ENCODE measurements around the gene FUCA2.
"Not testable (repeated sequence)": the region's sequence is repeated elsewhere in the genome, so short reads cannot be mapped to it uniquely, and the experiment has no call there.

Gene FUCA2

DNA sequence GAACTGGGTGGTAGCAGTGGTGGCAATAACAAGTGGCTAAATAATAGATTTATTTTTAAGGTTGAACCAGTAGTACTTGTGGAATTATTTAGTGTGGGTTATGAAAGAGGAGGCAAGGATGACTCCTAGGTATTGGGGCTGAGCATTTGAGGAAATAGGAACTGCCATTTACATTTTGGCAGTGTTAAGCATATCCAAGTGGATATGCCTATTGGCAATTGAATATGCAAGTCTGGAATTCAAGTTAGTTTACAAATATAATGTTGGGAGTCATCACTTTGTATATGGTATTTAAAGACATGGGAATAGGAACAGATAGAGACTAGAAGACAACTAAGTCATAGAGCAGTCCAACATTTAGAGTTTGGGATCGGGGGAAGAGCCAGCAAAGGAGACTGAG lies 35.0 kb downstream of the FUCA2 start:
- TF ChIP-seq ZFP30 (CRISPR knock-in tag; IDR thresholded peaks at IDR 0.05) (no peak), BACH2 (CRISPR knock-in tag; IDR thresholded peaks at IDR 0.05; ENCODE audit: borderline replicate concordance) (no peak), TCF4 (CRISPR knock-in tag; IDR thresholded peaks at IDR 0.05; ENCODE audit: borderline replicate concordance) (no peak), ZNF8 (CRISPR knock-in tag; IDR thresholded peaks at IDR 0.05) (no peak), ESRRG (CRISPR knock-in tag; IDR thresholded peaks at IDR 0.05) (no peak), CSDC2 (CRISPR knock-in tag; IDR thresholded peaks at IDR 0.05) (no peak)
- TF ChIP-seq, protein P1, sequence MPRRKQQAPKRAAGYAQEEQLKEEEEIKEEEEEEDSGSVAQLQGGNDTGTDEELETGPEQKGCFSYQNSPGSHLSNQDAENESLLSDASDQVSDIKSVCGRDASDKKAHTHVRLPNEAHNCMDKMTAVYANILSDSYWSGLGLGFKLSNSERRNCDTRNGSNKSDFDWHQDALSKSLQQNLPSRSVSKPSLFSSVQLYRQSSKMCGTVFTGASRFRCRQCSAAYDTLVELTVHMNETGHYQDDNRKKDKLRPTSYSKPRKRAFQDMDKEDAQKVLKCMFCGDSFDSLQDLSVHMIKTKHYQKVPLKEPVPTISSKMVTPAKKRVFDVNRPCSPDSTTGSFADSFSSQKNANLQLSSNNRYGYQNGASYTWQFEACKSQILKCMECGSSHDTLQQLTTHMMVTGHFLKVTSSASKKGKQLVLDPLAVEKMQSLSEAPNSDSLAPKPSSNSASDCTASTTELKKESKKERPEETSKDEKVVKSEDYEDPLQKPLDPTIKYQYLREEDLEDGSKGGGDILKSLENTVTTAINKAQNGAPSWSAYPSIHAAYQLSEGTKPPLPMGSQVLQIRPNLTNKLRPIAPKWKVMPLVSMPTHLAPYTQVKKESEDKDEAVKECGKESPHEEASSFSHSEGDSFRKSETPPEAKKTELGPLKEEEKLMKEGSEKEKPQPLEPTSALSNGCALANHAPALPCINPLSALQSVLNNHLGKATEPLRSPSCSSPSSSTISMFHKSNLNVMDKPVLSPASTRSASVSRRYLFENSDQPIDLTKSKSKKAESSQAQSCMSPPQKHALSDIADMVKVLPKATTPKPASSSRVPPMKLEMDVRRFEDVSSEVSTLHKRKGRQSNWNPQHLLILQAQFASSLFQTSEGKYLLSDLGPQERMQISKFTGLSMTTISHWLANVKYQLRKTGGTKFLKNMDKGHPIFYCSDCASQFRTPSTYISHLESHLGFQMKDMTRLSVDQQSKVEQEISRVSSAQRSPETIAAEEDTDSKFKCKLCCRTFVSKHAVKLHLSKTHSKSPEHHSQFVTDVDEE (CRISPR knock-in tag; IDR thresholded peaks at IDR 0.05) = no peak
- TF ChIP-seq, protein P2, sequence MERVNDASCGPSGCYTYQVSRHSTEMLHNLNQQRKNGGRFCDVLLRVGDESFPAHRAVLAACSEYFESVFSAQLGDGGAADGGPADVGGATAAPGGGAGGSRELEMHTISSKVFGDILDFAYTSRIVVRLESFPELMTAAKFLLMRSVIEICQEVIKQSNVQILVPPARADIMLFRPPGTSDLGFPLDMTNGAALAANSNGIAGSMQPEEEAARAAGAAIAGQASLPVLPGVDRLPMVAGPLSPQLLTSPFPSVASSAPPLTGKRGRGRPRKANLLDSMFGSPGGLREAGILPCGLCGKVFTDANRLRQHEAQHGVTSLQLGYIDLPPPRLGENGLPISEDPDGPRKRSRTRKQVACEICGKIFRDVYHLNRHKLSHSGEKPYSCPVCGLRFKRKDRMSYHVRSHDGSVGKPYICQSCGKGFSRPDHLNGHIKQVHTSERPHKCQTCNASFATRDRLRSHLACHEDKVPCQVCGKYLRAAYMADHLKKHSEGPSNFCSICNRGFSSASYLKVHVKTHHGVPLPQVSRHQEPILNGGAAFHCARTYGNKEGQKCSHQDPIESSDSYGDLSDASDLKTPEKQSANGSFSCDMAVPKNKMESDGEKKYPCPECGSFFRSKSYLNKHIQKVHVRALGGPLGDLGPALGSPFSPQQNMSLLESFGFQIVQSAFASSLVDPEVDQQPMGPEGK (CRISPR knock-in tag; IDR thresholded peaks at IDR 0.05; ENCODE audit: borderline replicate concordance) = no peak
- ATAC-seq = no peak

DNA sequence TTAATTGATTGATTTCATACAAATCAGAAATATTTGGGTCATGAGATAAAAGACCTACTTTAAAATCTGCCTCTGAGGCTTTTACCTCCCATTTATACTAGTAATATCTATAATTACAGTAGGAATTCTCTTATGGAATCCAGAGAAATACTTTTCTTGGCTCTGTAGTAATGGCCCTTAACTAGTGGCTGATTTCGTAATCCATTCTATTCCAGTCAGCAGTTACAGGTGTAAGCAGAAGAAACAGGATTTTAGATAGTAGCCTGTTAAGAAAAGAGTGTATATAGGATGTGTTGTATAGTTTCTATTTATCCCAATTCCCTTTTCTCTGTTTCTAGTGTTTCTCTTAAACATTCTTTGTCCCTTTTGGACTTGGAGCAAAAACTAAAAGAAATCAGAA lies 39.7 kb downstream of the FUCA2 start:
- ATAC-seq = no peak
- TF ChIP-seq CSDC2 (CRISPR knock-in tag; IDR thresholded peaks at IDR 0.05) (no peak), SNAI2 (CRISPR knock-in tag; IDR thresholded peaks at IDR 0.05) (no peak)

DNA sequence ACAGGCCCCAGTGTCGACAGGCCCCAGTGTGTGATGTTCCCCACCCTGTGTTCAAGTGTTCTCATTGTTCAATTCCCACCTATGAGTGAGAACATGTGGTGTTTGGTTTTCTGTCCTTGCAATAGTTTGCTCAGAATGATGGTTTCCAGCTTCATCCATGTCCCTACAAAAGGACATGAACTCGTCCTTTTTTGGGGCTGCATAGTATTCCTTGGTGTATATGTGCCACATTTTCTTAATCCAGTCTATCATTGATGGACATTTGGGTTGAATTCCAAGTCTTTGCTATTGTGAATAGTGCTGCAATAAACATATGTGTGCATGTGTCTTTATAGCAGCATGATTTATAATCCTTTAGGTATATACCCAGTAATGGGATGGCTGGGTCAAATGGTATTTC lies 42.7 kb downstream of the FUCA2 start:
- ATAC-seq = not testable (repeated sequence)

DNA sequence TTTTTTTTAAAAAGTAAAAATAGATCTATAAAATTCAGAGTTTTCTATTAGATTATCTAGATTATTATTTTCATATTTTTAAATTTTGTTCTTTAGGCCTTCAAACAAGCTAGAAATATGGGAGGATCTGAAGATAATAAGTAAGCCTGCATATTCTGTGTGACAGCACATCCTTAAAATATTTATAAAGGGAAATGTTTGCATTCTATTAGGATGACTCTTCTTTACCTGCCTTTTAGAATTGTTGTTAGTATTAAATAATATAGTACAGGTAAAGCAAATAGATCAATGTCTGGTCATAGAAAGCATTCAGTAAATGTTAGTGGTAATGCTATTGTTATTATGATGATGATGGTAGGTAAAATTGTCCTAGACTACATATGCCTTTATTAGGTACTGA lies 43.5 kb downstream of the FUCA2 start:
- TF ChIP-seq ARNTL (CRISPR knock-in tag; IDR thresholded peaks at IDR 0.05; ENCODE audit: borderline replicate concordance, low read depth) = no peak
- TF ChIP-seq, protein P1 (CRISPR knock-in tag; IDR thresholded peaks at IDR 0.05) = no peak
- no peak for TF ChIP-seq ESRRG (CRISPR knock-in tag; IDR thresholded peaks at IDR 0.05)
- TF ChIP-seq CSDC2 (CRISPR knock-in tag; IDR thresholded peaks at IDR 0.05) = no peak
- TF ChIP-seq, protein P3, sequence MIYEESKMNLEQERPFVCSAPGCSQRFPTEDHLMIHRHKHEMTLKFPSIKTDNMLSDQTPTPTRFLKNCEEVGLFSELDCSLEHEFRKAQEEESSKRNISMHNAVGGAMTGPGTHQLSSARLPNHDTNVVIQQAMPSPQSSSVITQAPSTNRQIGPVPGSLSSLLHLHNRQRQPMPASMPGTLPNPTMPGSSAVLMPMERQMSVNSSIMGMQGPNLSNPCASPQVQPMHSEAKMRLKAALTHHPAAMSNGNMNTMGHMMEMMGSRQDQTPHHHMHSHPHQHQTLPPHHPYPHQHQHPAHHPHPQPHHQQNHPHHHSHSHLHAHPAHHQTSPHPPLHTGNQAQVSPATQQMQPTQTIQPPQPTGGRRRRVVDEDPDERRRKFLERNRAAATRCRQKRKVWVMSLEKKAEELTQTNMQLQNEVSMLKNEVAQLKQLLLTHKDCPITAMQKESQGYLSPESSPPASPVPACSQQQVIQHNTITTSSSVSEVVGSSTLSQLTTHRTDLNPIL (CRISPR knock-in tag; IDR thresholded peaks at IDR 0.05; ENCODE audit: low read depth) = no peak
- no peak for TF ChIP-seq GLIS3 (CRISPR knock-in tag; IDR thresholded peaks at IDR 0.05)
- no peak for TF ChIP-seq OSR1 (CRISPR knock-in tag; IDR thresholded peaks at IDR 0.05)
- TF ChIP-seq, protein P4, sequence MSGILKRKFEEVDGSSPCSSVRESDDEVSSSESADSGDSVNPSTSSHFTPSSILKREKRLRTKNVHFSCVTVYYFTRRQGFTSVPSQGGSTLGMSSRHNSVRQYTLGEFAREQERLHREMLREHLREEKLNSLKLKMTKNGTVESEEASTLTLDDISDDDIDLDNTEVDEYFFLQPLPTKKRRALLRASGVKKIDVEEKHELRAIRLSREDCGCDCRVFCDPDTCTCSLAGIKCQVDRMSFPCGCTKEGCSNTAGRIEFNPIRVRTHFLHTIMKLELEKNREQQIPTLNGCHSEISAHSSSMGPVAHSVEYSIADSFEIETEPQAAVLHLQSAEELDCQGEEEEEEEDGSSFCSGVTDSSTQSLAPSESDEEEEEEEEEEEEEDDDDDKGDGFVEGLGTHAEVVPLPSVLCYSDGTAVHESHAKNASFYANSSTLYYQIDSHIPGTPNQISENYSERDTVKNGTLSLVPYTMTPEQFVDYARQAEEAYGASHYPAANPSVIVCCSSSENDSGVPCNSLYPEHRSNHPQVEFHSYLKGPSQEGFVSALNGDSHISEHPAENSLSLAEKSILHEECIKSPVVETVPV (CRISPR knock-in tag; IDR thresholded peaks at IDR 0.05) = no peak
- TF ChIP-seq TOX (CRISPR knock-in tag; IDR thresholded peaks at IDR 0.05; ENCODE audit: borderline replicate concordance) = no peak
- TF ChIP-seq, protein P5, sequence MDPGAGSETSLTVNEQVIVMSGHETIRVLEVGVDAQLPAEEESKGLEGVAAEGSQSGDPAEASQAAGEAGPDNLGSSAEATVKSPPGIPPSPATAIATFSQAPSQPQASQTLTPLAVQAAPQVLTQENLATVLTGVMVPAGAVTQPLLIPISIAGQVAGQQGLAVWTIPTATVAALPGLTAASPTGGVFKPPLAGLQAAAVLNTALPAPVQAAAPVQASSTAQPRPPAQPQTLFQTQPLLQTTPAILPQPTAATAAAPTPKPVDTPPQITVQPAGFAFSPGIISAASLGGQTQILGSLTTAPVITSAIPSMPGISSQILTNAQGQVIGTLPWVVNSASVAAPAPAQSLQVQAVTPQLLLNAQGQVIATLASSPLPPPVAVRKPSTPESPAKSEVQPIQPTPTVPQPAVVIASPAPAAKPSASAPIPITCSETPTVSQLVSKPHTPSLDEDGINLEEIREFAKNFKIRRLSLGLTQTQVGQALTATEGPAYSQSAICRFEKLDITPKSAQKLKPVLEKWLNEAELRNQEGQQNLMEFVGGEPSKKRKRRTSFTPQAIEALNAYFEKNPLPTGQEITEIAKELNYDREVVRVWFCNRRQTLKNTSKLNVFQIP (CRISPR knock-in tag; IDR thresholded peaks at IDR 0.05; ENCODE audit: borderline replicate concordance, low read depth) = no peak
- TF ChIP-seq PPARA (CRISPR knock-in tag; IDR thresholded peaks at IDR 0.05; ENCODE audit: borderline replicate concordance) = no peak
- ATAC-seq = no peak

Measured in SK-N-SH treated with all-trans-retinoic acid at 6 μM for 48 hours (cell line).